Measurements from ENCODE around the gene RAB3GAP2.
"Not testable (repeated sequence)": the region's sequence is repeated elsewhere in the genome, so short reads cannot be mapped to it uniquely, and the experiment has no call there.

Gene RAB3GAP2

GRCh38 chr1:220272841-220273090 lies 513 bp upstream of the RAB3GAP2 start:
- Mint-ChIP-seq H3K9me3 (no peaks in the 10 kb centered on the region), H3K4me3 (no peak overlapping the region), H3K36me3 (peaks cover 11% of the 10 kb centered on the region), H3K4me1 (peaks cover 9% of the 10 kb centered on the region), H3K27ac (no peak overlapping the region), H3K27me3 (peaks cover 24% of the 10 kb centered on the region)
- CTCF ChIA-PET, result interaction anchor here (1.4 kb wide), 1 partner anchor 23 kb away, joined by 3 read pairs; no protein-coding TSS in a partner anchor
- no peak for DNase-seq

- CTCF ChIA-PET, result interaction anchor here (1.4 to 1.5 kb wide), 2 partner anchors 10 to 24 kb away, joined by 3 read pairs; no protein-coding TSS in a partner anchor
- no peak overlapping the region for H3K27ac Mint-ChIP-seq
- H3K4me3 Mint-ChIP-seq, result no peak overlapping the region
- peaks cover 15% of the 10 kb centered on the region for H3K27me3 Mint-ChIP-seq
- peaks cover 22% of the 10 kb centered on the region for H3K36me3 Mint-ChIP-seq
- DNase-seq, result peak; percentile 37
- no peaks in the 10 kb centered on the region for H3K9me3 Mint-ChIP-seq
- H3K4me1 Mint-ChIP-seq, result peaks cover 10% of the 10 kb centered on the region
Observed at GRCh38 chr1:220271706-220272046, 577 bp downstream of the RAB3GAP2 start.

GRCh38 chr1:220269036-220269435 lies 3.2 kb downstream of the RAB3GAP2 start:
- H3K9me3 Mint-ChIP-seq, result peaks cover 2% of the 10 kb centered on the region
- no peak overlapping the region for H3K4me3 Mint-ChIP-seq
- no peak for DNase-seq
- H3K27me3 Mint-ChIP-seq, result no peaks in the 10 kb centered on the region
- CTCF ChIA-PET, result interaction anchor here (0.6 kb wide), 1 partner anchor 113 kb away, joined by 3 read pairs; no protein-coding TSS in a partner anchor
- H3K4me1 Mint-ChIP-seq, result peaks cover 15% of the 10 kb centered on the region
- no peak overlapping the region for H3K27ac Mint-ChIP-seq
- H3K36me3 Mint-ChIP-seq, result peaks cover 36% of the 10 kb centered on the region

GRCh38 chr1:220267630-220268029 lies 4.6 kb downstream of the RAB3GAP2 start:
- H3K9me3 Mint-ChIP-seq, result peaks cover 4% of the 10 kb centered on the region
- H3K36me3 Mint-ChIP-seq, result peaks cover 43% of the 10 kb centered on the region
- no peaks in the 10 kb centered on the region for H3K27me3 Mint-ChIP-seq
- CTCF ChIA-PET, result interaction anchor here (1.2 kb wide), 1 partner anchor 11 kb away, joined by 3 read pairs; no protein-coding TSS in a partner anchor
- DNase-seq, result no peak
- no peak overlapping the region for H3K27ac Mint-ChIP-seq
- peaks cover 12% of the 10 kb centered on the region for H3K4me1 Mint-ChIP-seq
- H3K4me3 Mint-ChIP-seq, result no peak overlapping the region

GRCh38 chr1:220260228-220260627 lies 12.0 kb downstream of the RAB3GAP2 start:
- H3K4me3 Mint-ChIP-seq, H3K27ac Mint-ChIP-seq, H3K27me3 Mint-ChIP-seq, CTCF ChIA-PET, DNase-seq: not testable (repeated sequence)
- Mint-ChIP-seq H3K4me1 (peaks cover 21% of the 10 kb centered on the region), H3K9me3 (peaks cover 35% of the 10 kb centered on the region), H3K36me3 (peaks cover 67% of the 10 kb centered on the region)

- H3K27ac Mint-ChIP-seq, H3K27me3 Mint-ChIP-seq, H3K4me3 Mint-ChIP-seq, DNase-seq, CTCF ChIA-PET: not testable (repeated sequence)
- Mint-ChIP-seq H3K36me3 (peaks cover 67% of the 10 kb centered on the region), H3K4me1 (peaks cover 21% of the 10 kb centered on the region), H3K9me3 (peaks cover 36% of the 10 kb centered on the region)
Observed at GRCh38 chr1:220259756-220260155, 12.5 kb downstream of the RAB3GAP2 start.

- not testable (repeated sequence) for H3K4me3 Mint-ChIP-seq, DNase-seq, H3K27ac Mint-ChIP-seq, H3K27me3 Mint-ChIP-seq
- CTCF ChIA-PET, result interaction anchor here (0.7 kb wide), 1 partner anchor 11 kb away, joined by 3 read pairs; no protein-coding TSS in a partner anchor
- H3K4me1 Mint-ChIP-seq, result peaks cover 21% of the 10 kb centered on the region
- peaks cover 39% of the 10 kb centered on the region for H3K9me3 Mint-ChIP-seq
- peaks cover 76% of the 10 kb centered on the region for H3K36me3 Mint-ChIP-seq
Observed at GRCh38 chr1:220256194-220256593, 16.1 kb downstream of the RAB3GAP2 start.

- Mint-ChIP-seq H3K27ac (no peak overlapping the region), H3K4me1 (peaks cover 21% of the 10 kb centered on the region), H3K27me3 (no peaks in the 10 kb centered on the region), H3K36me3 (peaks cover 74% of the 10 kb centered on the region), H3K9me3 (peaks cover 40% of the 10 kb centered on the region), H3K4me3 (no peak overlapping the region)
- no peak for DNase-seq
- CTCF ChIA-PET, result no interaction called here
Observed at GRCh38 chr1:220255204-220255603, 17.0 kb downstream of the RAB3GAP2 start.

GRCh38 chr1:220253290-220253689 lies 19.0 kb downstream of the RAB3GAP2 start:
- H3K4me1 Mint-ChIP-seq, result peaks cover 14% of the 10 kb centered on the region

GRCh38 chr1:220251272-220251671 lies 21.0 kb downstream of the RAB3GAP2 start:
- no peak overlapping the region for H3K4me3 Mint-ChIP-seq
- DNase-seq, result no peak
- H3K36me3 Mint-ChIP-seq, result peaks cover 76% of the 10 kb centered on the region
- no peak overlapping the region for H3K27ac Mint-ChIP-seq
- no peaks in the 10 kb centered on the region for H3K4me1 Mint-ChIP-seq
- CTCF ChIA-PET, result no interaction called here
- H3K9me3 Mint-ChIP-seq, result peaks cover 48% of the 10 kb centered on the region
- H3K27me3 Mint-ChIP-seq, result no peaks in the 10 kb centered on the region

More at GRCh38 chr1:220253290-220253689, 19.0 kb downstream of the RAB3GAP2 start:
- Mint-ChIP-seq H3K9me3 (peaks cover 44% of the 10 kb centered on the region), H3K36me3 (peaks cover 81% of the 10 kb centered on the region)
- CTCF ChIA-PET, H3K27me3 Mint-ChIP-seq, H3K27ac Mint-ChIP-seq, DNase-seq, H3K4me3 Mint-ChIP-seq: not testable (repeated sequence)

- Mint-ChIP-seq H3K27me3 (no peaks in the 10 kb centered on the region), H3K36me3 (peaks cover 73% of the 10 kb centered on the region), H3K4me1 (no peaks in the 10 kb centered on the region), H3K9me3 (peaks cover 51% of the 10 kb centered on the region), H3K27ac (no peak overlapping the region), H3K4me3 (no peak overlapping the region)
- CTCF ChIA-PET, result no interaction called here
- DNase-seq, result no peak
Observed at GRCh38 chr1:220250681-220251080, 21.6 kb downstream of the RAB3GAP2 start.

- Mint-ChIP-seq H3K4me3 (no peak overlapping the region), H3K27me3 (no peaks in the 10 kb centered on the region), H3K36me3 (peaks cover 71% of the 10 kb centered on the region), H3K27ac (no peak overlapping the region), H3K4me1 (no peaks in the 10 kb centered on the region), H3K9me3 (peaks cover 49% of the 10 kb centered on the region)
- CTCF ChIA-PET, result no interaction called here
- no peak for DNase-seq
Observed at GRCh38 chr1:220249522-220249921, 22.7 kb downstream of the RAB3GAP2 start.

- H3K27ac Mint-ChIP-seq, CTCF ChIA-PET, DNase-seq, H3K4me1 Mint-ChIP-seq, H3K27me3 Mint-ChIP-seq, H3K4me3 Mint-ChIP-seq: not testable (repeated sequence)
- Mint-ChIP-seq H3K9me3 (peaks cover 52% of the 10 kb centered on the region), H3K36me3 (peaks cover 72% of the 10 kb centered on the region)
Observed at GRCh38 chr1:220248715-220249265, 23.5 kb downstream of the RAB3GAP2 start.

GRCh38 chr1:220245900-220246299 lies 26.4 kb downstream of the RAB3GAP2 start:
- H3K4me3 Mint-ChIP-seq, H3K27ac Mint-ChIP-seq, CTCF ChIA-PET, DNase-seq, H3K27me3 Mint-ChIP-seq, H3K4me1 Mint-ChIP-seq: not testable (repeated sequence)
- peaks cover 53% of the 10 kb centered on the region for H3K36me3 Mint-ChIP-seq
- H3K9me3 Mint-ChIP-seq, result peaks cover 44% of the 10 kb centered on the region

GRCh38 chr1:220243947-220244346 lies 28.3 kb downstream of the RAB3GAP2 start:
- H3K9me3 Mint-ChIP-seq, result peaks cover 26% of the 10 kb centered on the region
- no peak for DNase-seq
- CTCF ChIA-PET, result no interaction called here
- no peaks in the 10 kb centered on the region for H3K27me3 Mint-ChIP-seq
- H3K4me1 Mint-ChIP-seq, result peaks cover 7% of the 10 kb centered on the region
- no peak overlapping the region for H3K27ac Mint-ChIP-seq
- H3K36me3 Mint-ChIP-seq, result peaks cover 35% of the 10 kb centered on the region
- H3K4me3 Mint-ChIP-seq, result no peak overlapping the region
